NCI-H2081 (cell line): ENCODE measurements around the gene SYNE1.
"Not testable (repeated sequence)": the region's sequence is repeated elsewhere in the genome, so short reads cannot be mapped to it uniquely, and the experiment has no call there.

Experiments used
- DNase-seq, 2 experiments: peaks; one replicate each; lab custom pipeline; 2025; lab: John Stamatoyannopoulos, UW

Gene SYNE1

GRCh38 chr6:152482289-152482688 is 154.9 kb downstream of the SYNE1 start:
- no peak for DNase-seq

- no peak for DNase-seq
These were observed 158.7 kb downstream of the SYNE1 start for GRCh38 chr6:152478377-152479010.

- no peak for DNase-seq
These were observed 162.8 kb downstream of the SYNE1 start for GRCh38 chr6:152474354-152474753.

GRCh38 chr6:152472325-152472724 is 164.8 kb downstream of the SYNE1 start:
- DNase-seq: no peak

- no peak for DNase-seq
These were observed 165.5 kb downstream of the SYNE1 start for GRCh38 chr6:152471456-152472265.

GRCh38 chr6:152463164-152463563 is 174.0 kb downstream of the SYNE1 start:
- DNase-seq: peak in 1 of 2 experiments; percentile 31

GRCh38 chr6:152462716-152463115 is 174.4 kb downstream of the SYNE1 start:
- DNase-seq: no peak

- no peak for DNase-seq
These were observed 175.6 kb downstream of the SYNE1 start for GRCh38 chr6:152461556-152461955.

GRCh38 chr6:152458648-152459644 is 178.2 kb downstream of the SYNE1 start:
- DNase-seq: no peak

- DNase-seq: no peak
These were observed 179.1 kb downstream of the SYNE1 start for GRCh38 chr6:152457949-152458624.

GRCh38 chr6:152454003-152454402 is 183.2 kb downstream of the SYNE1 start:
- DNase-seq: no peak

GRCh38 chr6:152453421-152453820 is 183.7 kb downstream of the SYNE1 start:
- no peak for DNase-seq

GRCh38 chr6:152452639-152453038 is 184.5 kb downstream of the SYNE1 start:
- no peak for DNase-seq

GRCh38 chr6:152450519-152450918 is 186.6 kb downstream of the SYNE1 start:
- DNase-seq: no peak

GRCh38 chr6:152441902-152442301 is 195.3 kb downstream of the SYNE1 start:
- no peak for DNase-seq

GRCh38 chr6:152435816-152436215 is 201.3 kb downstream of the SYNE1 start:
- DNase-seq: no peak

GRCh38 chr6:152432758-152433157 is 204.4 kb downstream of the SYNE1 start:
- no peak for DNase-seq

GRCh38 chr6:152428126-152428525 is 209.0 kb downstream of the SYNE1 start:
- DNase-seq: no peak

- no peak for DNase-seq
These were observed 210.9 kb downstream of the SYNE1 start for GRCh38 chr6:152426276-152426675.

- DNase-seq: no peak
These were observed 213.7 kb downstream of the SYNE1 start for GRCh38 chr6:152423216-152424103.

- DNase-seq: not testable (repeated sequence)
These were observed 215.7 kb downstream of the SYNE1 start for GRCh38 chr6:152421496-152421895.
